HG03135 (cell line): Measurements from ENCODE around the gene PROSER3.
"Not testable (repeated sequence)": the region's sequence is repeated elsewhere in the genome, so short reads cannot be mapped to it uniquely, and the experiment has no call there.

Experiments used
- ATAC-seq: cut with Tn5 transposase; IDR thresholded peaks from one replicate; pipeline ENCODE4 v1.9.1; 2021; ENCODE audit warnings: mild to moderate bottlenecking, moderate library complexity; ENCODE audit not compliant: unreplicated experiment

PROSER3 gene

GRCh38 chr19:35722461-35722860, 35.5 kb upstream of the PROSER3 start:
- no peak for ATAC-seq

GRCh38 chr19:35722897-35723296, 35.1 kb upstream of the PROSER3 start:
- ATAC-seq: no peak

GRCh38 chr19:35723671-35724070, 34.3 kb upstream of the PROSER3 start:
- no peak for ATAC-seq

GRCh38 chr19:35724132-35724531, 33.8 kb upstream of the PROSER3 start:
- ATAC-seq: not testable (repeated sequence)

GRCh38 chr19:35724560-35724959, 33.4 kb upstream of the PROSER3 start:
- no peak for ATAC-seq

- no peak for ATAC-seq
Measured at GRCh38 chr19:35725216-35725861, 32.6 kb upstream of the PROSER3 start.

- ATAC-seq: no peak
Measured at GRCh38 chr19:35727053-35727955, 30.7 kb upstream of the PROSER3 start.

- no peak for ATAC-seq
Measured at GRCh38 chr19:35727956-35728706, 29.8 kb upstream of the PROSER3 start.

- ATAC-seq: no peak
Measured at GRCh38 chr19:35729021-35729420, 29.0 kb upstream of the PROSER3 start.

GRCh38 chr19:35729763-35730162, 28.2 kb upstream of the PROSER3 start:
- ATAC-seq: no peak

- ATAC-seq: no peak
Measured at GRCh38 chr19:35730326-35730725, 27.6 kb upstream of the PROSER3 start.

GRCh38 chr19:35731353-35731752, 26.6 kb upstream of the PROSER3 start:
- ATAC-seq: no peak

GRCh38 chr19:35731779-35732405, 26.1 kb upstream of the PROSER3 start:
- ATAC-seq: no peak

- no peak for ATAC-seq
Measured at GRCh38 chr19:35732540-35733179, 25.3 kb upstream of the PROSER3 start.

GRCh38 chr19:35733180-35734125, 24.5 kb upstream of the PROSER3 start:
- no peak for ATAC-seq

- no peak for ATAC-seq
Measured at GRCh38 chr19:35734273-35734672, 23.7 kb upstream of the PROSER3 start.

GRCh38 chr19:35734889-35735288, 23.1 kb upstream of the PROSER3 start:
- no peak for ATAC-seq

- no peak for ATAC-seq
Measured at GRCh38 chr19:35736913-35737886, 20.8 kb upstream of the PROSER3 start.
